Aorta (tissue), 5 donors: ENCODE measurements around the gene CHPT1. TPM values are rescaled to one million over a fixed set of nuclear protein-coding genes. Genes with fewer than 3 reads are reported as not detected.
"Not testable (repeated sequence)": the region's sequence is repeated elsewhere in the genome, so short reads cannot be mapped to it uniquely, and the experiment has no call there.

Experiments used
- ATAC-seq: fragments of 200-7000 bp; cut with Tn5 transposase; one replicate; pipeline ENCODE4 v1.9.1; 2022; ENCODE audit warnings: moderate library complexity; ENCODE audit not compliant: low FRiP score
- DNase-seq, 2 donors: peaks; one replicate each; pipeline ENCODE4 v3.0.0-alpha.2; 2020
- H3K27ac ChIP-seq, 2 donors: one replicate each; pipeline ENCODE4 v1.5.1; 2013; ENCODE audit warnings: low read length in 2 of 2, mild to moderate bottlenecking in 2 of 2, moderate library complexity in 2 of 2, control low read depth in 1 of 2, inconsistent platforms in 1 of 2, low read depth in 1 of 2
- H3K27me3 ChIP-seq, 2 donors: one replicate each; pipeline ENCODE4 v1.6.1; 2013; ENCODE audit warnings: control low read depth in 1 of 2, low read length in 1 of 2, mild to moderate bottlenecking in 1 of 2, moderate library complexity in 1 of 2; ENCODE audit not compliant: insufficient read depth in 2 of 2, control insufficient read depth in 1 of 2
- H3K36me3 ChIP-seq, 2 donors: one replicate each; pipeline ENCODE4 v1.6.1; 2013; ENCODE audit warnings: control low read depth in 1 of 2, low read length in 1 of 2, mild to moderate bottlenecking in 1 of 2; ENCODE audit not compliant: insufficient read depth in 2 of 2, control insufficient read depth in 1 of 2
- H3K4me1 ChIP-seq, 2 donors: one replicate each; pipeline ENCODE4 v1.6.1; 2013; ENCODE audit warnings: low read length in 2 of 2, control low read depth in 1 of 2, mild to moderate bottlenecking in 1 of 2, moderate library complexity in 1 of 2; ENCODE audit not compliant: insufficient read depth in 2 of 2, control insufficient read depth in 1 of 2
- H3K4me3 ChIP-seq, 2 donors: one replicate each; pipeline ENCODE4 v1.5.1; 2013; ENCODE audit warnings: low read length in 2 of 2, control low read depth in 1 of 2, mild to moderate bottlenecking in 1 of 2
- H3K9me3 ChIP-seq: one replicate; pipeline ENCODE4 v1.6.1; 2013; ENCODE audit warnings: mild to moderate bottlenecking, low read length; ENCODE audit not compliant: control insufficient read depth
- WGBS, 2 donors: extraction: QIAGEN DNeasy Blood & Tissue Kit; methylation state at CpG; one replicate each; pipeline ENCODE4 v1.1.7; 2013; 5-methylcytosine and 5-hydroxymethylcytosine counted together
- intact Hi-C, 2 donors: fragments of 100-400 bp; cut with DNase I; formaldehyde crosslinking; loops; one replicate each; pipeline versions ENCODE4 v1.14.2 to v1.15.0; 2022
- polyA plus RNA-seq, 2 donors: library from polyadenylated mRNA; stranded (reverse); fragments of 200-250 nt; gene quantifications; one replicate each; pipeline ENCODE4 v1.2.3, GENCODE V29; 2013
- total RNA-seq, 2 donors: library from RNA; stranded (reverse); fragmentation: NEBNext Ultra II Directional; extraction: Animal tissue kit (Norgen Biotek cat#: 25700); gene quantifications; one replicate each; pipeline ENCODE4 v1.2.1, GENCODE V29; 2021
- donor health status: healthy with polysubstance abuse.
- donor health status: Bipolar disorder and iron deficiency.
- donor health status: DM: no; HTN: no; CAD: no.
- donor health status: DM: no; HTN: no; CAD: no.
- donor health status: DM: yes; HTN: yes; CAD: no.

CHPT1 gene
- total and polyA plus RNA-seq, 4 donors = 34.1 to 83.8 (median 45.9) TPM

DNA sequence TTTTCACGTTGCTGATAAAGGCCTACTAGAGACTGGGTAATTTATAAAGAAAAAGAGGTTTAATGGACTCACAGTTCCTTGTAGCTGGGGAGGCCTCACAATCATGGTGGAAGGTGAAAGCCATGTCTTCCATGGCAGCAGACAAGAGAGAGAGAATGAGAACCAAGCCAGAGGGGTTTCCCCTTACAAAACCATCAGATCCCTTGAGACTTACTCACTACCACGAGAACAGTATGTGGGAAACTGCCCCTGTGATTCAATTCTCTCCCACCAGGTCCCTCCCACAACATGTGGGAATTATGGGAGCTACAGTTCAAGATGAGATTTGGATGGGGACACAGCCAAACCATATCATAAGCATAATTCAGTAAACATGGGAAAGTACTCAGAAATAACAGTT is 36.8 kb upstream of the CHPT1 start:
- H3K9me3 ChIP-seq, DNase-seq, H3K4me3 ChIP-seq, H3K27ac ChIP-seq, H3K27me3 ChIP-seq, H3K4me1 ChIP-seq, H3K36me3 ChIP-seq, intact Hi-C loops, ATAC-seq: not testable (repeated sequence)
- 62 to 63% methylated on average over 2 of the region's 2 CpGs for WGBS, 2 donors

DNA sequence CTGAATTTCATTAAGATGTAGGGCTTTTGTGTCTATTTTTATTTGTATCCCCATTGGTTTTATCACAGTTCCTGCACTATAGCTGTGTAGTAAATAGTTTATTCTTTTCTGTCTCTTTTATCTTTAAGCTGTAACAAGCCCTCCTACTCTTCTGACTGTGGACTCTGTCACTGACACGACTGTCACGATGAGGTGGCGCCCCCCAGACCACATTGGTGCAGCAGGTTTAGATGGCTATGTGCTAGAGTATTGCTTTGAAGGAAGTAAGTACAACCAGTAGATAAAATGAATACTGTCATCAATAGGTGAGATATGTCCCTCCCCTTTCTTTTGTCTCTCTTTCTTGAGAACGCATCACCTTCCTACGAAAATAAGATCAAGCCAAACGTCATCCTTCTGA is 34.1 kb upstream of the CHPT1 start:
- WGBS, 2 donors = 84 to 85% methylated on average over 6 of the region's 6 CpGs
- Histone ChIP-seq H3K27ac (no peak overlapping the region), H3K36me3 (no peaks in the 10 kb centered on the region), H3K4me3 (no peak overlapping the region), H3K4me1 (no peaks in the 10 kb centered on the region), H3K9me3 (no peaks in the 10 kb centered on the region), H3K27me3 (no peaks in the 10 kb centered on the region)
- ATAC-seq (no peak), DNase-seq (no peak)
- intact Hi-C loops = no loop called here

DNA sequence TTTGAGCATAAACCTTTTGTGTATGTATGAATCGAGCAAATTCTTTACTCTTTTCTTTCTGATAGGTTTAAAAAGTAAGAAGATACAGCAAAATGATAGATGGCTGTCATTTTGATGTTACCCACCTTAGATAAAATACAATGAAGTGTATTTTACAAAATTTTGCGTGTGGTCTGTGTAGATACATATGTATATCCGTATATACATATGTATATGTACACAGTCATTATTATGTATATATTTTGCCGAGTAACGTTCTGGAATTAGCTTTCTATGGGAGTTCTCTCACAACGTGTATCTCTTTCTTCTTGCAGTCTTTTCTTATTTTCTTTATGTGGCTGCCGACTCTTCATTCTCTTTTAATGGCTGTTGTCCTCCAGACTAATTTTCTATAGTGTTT is 32.4 kb upstream of the CHPT1 start:
- WGBS, 2 donors = 68 to 71% methylated on average over 7 of the region's 7 CpGs
- ATAC-seq = no peak
- intact Hi-C loops = no loop called here
- Histone ChIP-seq H3K27ac (no peak overlapping the region), H3K4me1 (no peaks in the 10 kb centered on the region), H3K27me3 (no peaks in the 10 kb centered on the region), H3K9me3 (no peaks in the 10 kb centered on the region), H3K36me3 (no peaks in the 10 kb centered on the region), H3K4me3 (no peak overlapping the region)
- no peak for DNase-seq

DNA sequence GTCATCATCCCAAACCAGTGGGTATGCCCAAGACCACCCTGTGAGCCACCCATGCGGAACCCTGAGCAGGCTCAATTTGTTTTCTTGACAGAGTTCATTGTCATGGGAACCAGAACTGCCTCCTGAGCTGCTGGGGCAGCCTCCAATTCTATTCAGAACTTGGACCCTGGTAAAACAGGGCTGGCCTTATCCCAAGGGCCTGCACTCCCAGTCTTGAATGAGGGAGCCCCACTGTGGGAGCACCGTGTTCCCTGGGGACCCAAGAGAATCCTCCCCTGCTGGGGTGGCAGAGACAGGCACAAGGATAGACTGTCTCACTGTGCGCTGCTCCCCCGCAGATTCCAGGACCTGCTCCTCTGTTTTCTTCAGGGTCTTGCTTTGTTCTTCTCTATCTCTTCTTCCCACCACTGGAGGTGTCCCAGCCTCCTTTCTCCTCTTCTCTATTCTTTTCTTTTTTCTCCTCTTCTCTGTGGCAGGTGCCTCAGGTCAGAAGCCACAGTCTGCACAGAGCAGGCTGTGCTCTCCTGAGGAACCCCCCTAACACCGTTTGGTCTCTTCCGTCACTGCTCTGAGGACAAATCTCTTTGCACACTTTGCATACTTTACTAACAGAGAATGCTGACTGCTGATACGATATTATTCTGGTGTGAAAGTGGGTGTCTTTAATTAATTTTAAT is 31.2 kb upstream of the CHPT1 start:
- 78 to 82% methylated on average over 7 of the region's 7 CpGs for WGBS, 2 donors
- Histone ChIP-seq H3K4me3 (no peak overlapping the region), H3K36me3 (no peaks in the 10 kb centered on the region), H3K27me3 (no peaks in the 10 kb centered on the region), H3K9me3 (no peaks in the 10 kb centered on the region), H3K27ac (no peak overlapping the region), H3K4me1 (no peaks in the 10 kb centered on the region)
- intact Hi-C loops = no loop called here
- DNase-seq (no peak), ATAC-seq (no peak)

DNA sequence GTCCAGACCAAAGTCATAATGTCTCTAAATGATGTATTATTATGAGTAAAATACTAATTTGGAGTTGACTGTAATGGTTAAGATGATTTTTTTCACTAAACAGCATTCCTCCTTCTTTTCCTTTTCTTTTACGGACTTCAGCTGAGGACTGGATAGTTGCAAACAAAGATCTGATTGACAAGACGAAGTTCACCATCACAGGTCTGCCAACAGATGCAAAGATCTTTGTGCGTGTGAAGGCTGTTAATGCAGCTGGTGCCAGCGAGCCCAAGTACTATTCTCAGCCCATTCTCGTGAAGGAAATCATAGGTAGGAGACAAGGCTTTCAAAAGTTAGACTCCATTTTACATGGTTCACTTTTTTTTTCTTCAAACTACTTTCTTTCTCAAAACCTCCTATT is 29.8 kb upstream of the CHPT1 start:
- no peak for ATAC-seq
- intact Hi-C loops = no loop called here
- Histone ChIP-seq H3K27ac (no peak overlapping the region), H3K4me1 (no peaks in the 10 kb centered on the region), H3K27me3 (no peaks in the 10 kb centered on the region), H3K4me3 (no peak overlapping the region), H3K9me3 (no peaks in the 10 kb centered on the region), H3K36me3 (no peaks in the 10 kb centered on the region)
- WGBS, 2 donors = 28 to 33% methylated on average over 5 of the region's 5 CpGs
- DNase-seq = no peak

DNA sequence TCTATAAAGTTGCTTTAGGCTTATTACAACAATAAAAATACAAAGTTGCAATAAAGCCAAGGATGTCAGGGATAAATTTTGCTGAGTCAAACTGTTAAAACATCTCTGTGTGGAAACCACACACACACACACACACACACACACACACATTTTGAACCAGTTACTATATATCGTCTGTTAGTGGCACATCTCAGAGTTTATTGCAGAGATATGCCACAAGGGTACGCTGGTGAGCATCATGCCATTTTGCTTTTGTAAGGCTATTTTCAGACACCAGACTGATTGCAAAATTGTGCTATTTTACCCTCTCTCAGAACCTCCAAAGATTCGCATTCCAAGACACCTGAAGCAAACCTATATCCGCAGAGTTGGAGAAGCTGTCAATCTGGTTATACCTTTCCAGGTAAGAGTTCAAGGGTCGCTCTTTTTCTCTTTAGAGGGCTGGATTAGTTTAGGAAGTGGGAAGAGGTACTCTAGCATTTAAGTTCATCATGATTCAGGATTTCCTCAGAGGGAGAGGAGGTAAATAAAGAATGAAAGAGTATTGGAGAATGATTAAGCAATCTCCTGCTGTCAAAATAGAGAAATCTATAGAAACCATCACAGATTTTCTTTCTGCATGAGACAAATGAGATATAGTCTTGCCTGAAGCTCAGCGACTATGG is 27.3 kb upstream of the CHPT1 start:
- no peaks in the 10 kb centered on the region for H3K27me3 ChIP-seq
- no peaks in the 10 kb centered on the region for H3K9me3 ChIP-seq
- ATAC-seq (peak; percentile 79), DNase-seq (no peak)
- no peaks in the 10 kb centered on the region for H3K4me1 ChIP-seq
- H3K4me3 ChIP-seq = no peak overlapping the region
- H3K36me3 ChIP-seq = no peaks in the 10 kb centered on the region
- no peak overlapping the region for H3K27ac ChIP-seq
- 46 to 48% methylated on average over 6 of the region's 6 CpGs for WGBS, 2 donors
- intact Hi-C loops = no loop called here

DNA sequence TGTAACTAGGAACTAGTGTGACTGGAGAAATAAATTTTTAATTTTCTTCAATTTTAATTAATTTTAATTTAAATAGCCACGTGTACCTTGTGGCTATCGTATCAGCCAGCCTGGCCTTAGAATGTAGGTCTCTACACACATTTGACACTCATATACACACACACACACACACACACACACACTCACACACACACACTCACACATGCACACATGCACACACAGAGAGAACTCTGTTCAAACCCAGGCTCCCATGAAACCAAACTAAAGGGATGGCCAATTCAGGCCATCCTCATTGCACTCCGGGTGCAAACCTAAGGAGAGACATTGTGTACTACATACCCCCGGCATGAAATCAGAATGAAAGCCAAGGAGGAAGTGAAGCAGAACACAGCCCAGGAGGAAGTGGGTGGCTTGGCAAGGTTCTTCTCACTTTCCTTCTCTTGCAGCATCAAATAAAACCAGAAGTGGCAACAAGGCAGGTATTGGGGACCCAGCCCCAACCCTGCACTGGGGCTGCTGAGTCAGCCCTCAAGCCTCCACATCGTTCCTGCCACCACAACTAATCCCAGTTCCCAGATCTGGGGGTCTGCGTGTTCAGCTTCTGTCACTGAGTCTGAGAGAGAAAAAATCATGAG is 26.2 kb upstream of the CHPT1 start:
- H3K9me3 ChIP-seq = no peaks in the 10 kb centered on the region
- H3K4me1 ChIP-seq = no peaks in the 10 kb centered on the region
- H3K27ac ChIP-seq = no peak overlapping the region
- no peaks in the 10 kb centered on the region for H3K36me3 ChIP-seq
- no peak overlapping the region for H3K4me3 ChIP-seq
- H3K27me3 ChIP-seq = no peaks in the 10 kb centered on the region
- intact Hi-C loops = no loop called here
- WGBS, 2 donors = 75 to 80% methylated on average over 6 of the region's 6 CpGs
- DNase-seq = no peak
- ATAC-seq = no peak

DNA sequence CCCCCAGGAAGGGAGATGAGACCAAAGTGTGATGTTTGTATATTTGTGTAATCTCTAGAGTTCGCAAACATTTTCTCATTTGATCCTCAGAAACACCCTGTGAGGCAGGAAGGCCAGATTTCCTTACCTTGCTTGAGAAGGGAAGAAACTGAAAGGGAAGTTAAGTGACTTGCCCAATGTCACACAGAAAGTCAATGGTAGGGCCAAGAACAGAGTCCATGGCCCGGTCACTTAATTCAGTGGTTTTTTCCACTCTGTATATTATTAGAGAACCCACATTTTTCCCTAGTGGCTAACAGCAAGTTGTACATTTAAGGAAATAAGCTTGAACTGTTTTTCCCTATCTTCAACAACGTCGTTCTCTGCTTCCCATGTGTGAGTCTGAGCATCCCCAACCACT is 25.6 kb upstream of the CHPT1 start:
- DNase-seq = no peak
- H3K36me3 ChIP-seq = no peaks in the 10 kb centered on the region
- 86 to 89% methylated on average over 4 of the region's 4 CpGs for WGBS, 2 donors

DNA sequence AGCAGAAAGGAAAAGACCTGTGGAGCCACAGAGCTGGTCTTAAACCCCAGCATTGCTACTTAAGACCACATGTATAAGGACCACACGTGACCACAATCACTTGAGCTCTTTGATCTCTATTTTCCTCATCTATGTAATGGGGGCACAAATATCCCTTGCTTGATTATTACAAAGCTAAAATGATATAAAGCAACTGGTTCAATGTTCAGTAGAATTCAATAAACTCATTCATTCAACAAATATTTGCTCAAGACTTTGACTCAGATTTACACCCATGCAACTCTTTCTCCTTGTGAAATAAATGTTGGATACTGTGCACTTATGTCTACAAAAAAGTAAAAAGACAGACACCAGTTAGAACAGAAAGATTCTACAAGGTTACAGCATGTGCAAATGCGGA is 21.9 kb upstream of the CHPT1 start:
- H3K9me3 ChIP-seq = no peaks in the 10 kb centered on the region
- H3K27ac ChIP-seq = no peak overlapping the region
- no peaks in the 10 kb centered on the region for H3K36me3 ChIP-seq
- no peak overlapping the region for H3K4me3 ChIP-seq
- DNase-seq (no peak), ATAC-seq (no peak)
- no peaks in the 10 kb centered on the region for H3K27me3 ChIP-seq
- 88 to 92% methylated on average over 2 of the region's 2 CpGs for WGBS, 2 donors
- intact Hi-C loops = no loop called here
- H3K4me1 ChIP-seq = no peaks in the 10 kb centered on the region

More for the DNA sequence above, 25.6 kb upstream of the CHPT1 start:
- Histone ChIP-seq H3K4me3 (no peak overlapping the region), H3K27ac (no peak overlapping the region), H3K9me3 (no peaks in the 10 kb centered on the region), H3K27me3 (no peaks in the 10 kb centered on the region), H3K4me1 (no peaks in the 10 kb centered on the region)
- ATAC-seq = no peak
- intact Hi-C loops = no loop called here
